OCI-LY7 (cell line): ENCODE measurements around the gene DENND1A.

Experiments
- EZH2phosphoT487 ChIP-seq: fragments of 200-600 bp; sonication (generic); IDR thresholded peaks from 2 replicates; pipeline ENCODE4 v1.6.1; 2018; ENCODE audit warnings: low read depth, borderline replicate concordance, mild to moderate bottlenecking, mixed run types, antibody characterized with exemption, low read length, moderate library complexity, mixed read lengths
- TF ChIP-seq, protein P1 (sequence below): fragments of 200-600 bp; sonication (generic); conservative IDR thresholded peaks from 2 replicates; pipeline ENCODE4 v1.5.1; 2014; ENCODE audit warnings: mild to moderate bottlenecking, antibody characterized with exemption, low read length, moderate library complexity, mixed read lengths

DNA sequence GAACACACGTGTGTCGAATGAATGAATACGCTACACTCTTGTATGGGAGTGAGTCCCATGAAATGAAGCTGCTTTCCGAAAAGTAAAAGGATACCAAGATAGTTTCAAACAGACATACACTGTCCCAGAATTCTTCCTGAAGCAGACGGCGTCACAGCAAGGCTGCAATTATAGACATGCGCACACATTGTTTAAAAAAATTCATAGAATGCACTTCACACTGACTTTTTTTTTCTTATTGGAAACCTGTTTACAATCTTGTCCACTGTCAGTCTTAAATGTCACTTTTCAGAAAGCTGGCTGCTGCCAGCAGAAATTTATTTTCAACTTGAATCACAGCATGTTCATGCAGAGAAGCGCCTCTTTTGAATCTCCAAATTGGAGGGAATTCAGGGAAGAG is 449.1 kb downstream of the DENND1A start:
- TF ChIP-seq, protein P1, sequence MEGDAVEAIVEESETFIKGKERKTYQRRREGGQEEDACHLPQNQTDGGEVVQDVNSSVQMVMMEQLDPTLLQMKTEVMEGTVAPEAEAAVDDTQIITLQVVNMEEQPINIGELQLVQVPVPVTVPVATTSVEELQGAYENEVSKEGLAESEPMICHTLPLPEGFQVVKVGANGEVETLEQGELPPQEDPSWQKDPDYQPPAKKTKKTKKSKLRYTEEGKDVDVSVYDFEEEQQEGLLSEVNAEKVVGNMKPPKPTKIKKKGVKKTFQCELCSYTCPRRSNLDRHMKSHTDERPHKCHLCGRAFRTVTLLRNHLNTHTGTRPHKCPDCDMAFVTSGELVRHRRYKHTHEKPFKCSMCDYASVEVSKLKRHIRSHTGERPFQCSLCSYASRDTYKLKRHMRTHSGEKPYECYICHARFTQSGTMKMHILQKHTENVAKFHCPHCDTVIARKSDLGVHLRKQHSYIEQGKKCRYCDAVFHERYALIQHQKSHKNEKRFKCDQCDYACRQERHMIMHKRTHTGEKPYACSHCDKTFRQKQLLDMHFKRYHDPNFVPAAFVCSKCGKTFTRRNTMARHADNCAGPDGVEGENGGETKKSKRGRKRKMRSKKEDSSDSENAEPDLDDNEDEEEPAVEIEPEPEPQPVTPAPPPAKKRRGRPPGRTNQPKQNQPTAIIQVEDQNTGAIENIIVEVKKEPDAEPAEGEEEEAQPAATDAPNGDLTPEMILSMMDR: no peak
- no peak for TF ChIP-seq EZH2phosphoT487
